Measurements from ENCODE around the gene DPYD. TPM values are rescaled to one million over a fixed set of nuclear protein-coding genes. Genes with fewer than 3 reads are reported as not detected.
"Not testable (repeated sequence)": the region's sequence is repeated elsewhere in the genome, so short reads cannot be mapped to it uniquely, and the experiment has no call there.

DPYD gene
- total RNA-seq, 1 donor from 2014 or later, result 5.9 TPM

DNA sequence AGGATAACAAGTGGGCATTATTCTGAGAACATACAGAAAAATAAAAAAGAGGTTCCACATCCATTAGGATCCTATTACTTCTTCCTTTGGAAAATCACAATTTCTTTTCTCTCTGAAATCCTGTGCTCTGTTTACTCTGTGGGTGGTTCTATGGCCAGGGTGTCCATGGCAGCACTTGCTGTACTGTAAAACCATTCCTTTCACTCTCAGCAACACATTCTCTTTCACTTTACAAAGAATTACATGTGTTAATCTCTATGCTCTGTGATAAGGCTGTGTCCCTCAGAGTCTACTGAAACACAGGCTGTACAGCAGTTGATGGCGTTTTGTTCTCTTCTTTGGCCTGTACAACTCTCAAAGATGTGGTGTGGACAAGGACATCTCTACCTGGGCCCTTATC, 675.2 kb downstream of the DPYD start:
- DNase-seq (ENCODE audit: low read depth, low spot score), result no peak
- H3K4me1 Mint-ChIP-seq, result no peaks in the 10 kb centered on the region
- TF ChIP-seq CTCF (conservative IDR thresholded peaks at IDR 0.05), result no peak
- peaks cover 3% of the 10 kb centered on the region for H3K9me3 Mint-ChIP-seq
- H3K36me3 Mint-ChIP-seq (ENCODE audit: low read depth), result peaks cover 6% of the 10 kb centered on the region
- no peak overlapping the region for H3K4me3 Mint-ChIP-seq
- H3K27ac Mint-ChIP-seq (ENCODE audit: unreplicated experiment), result no peak overlapping the region
- H3K27me3 Mint-ChIP-seq (ENCODE audit: low read depth), result no peaks in the 10 kb centered on the region

GRCh38 chr1:97245026-97245425, 675.8 kb downstream of the DPYD start:
- peaks cover 6% of the 10 kb centered on the region for H3K36me3 Mint-ChIP-seq (ENCODE audit: low read depth)
- no peak for TF ChIP-seq CTCF (conservative IDR thresholded peaks at IDR 0.05)
- DNase-seq (ENCODE audit: low read depth, low spot score), result no peak
- peaks cover 3% of the 10 kb centered on the region for H3K9me3 Mint-ChIP-seq
- no peaks in the 10 kb centered on the region for H3K27me3 Mint-ChIP-seq (ENCODE audit: low read depth)
- H3K27ac Mint-ChIP-seq (ENCODE audit: unreplicated experiment), result no peak overlapping the region
- H3K4me1 Mint-ChIP-seq, result no peaks in the 10 kb centered on the region
- H3K4me3 Mint-ChIP-seq, result no peak overlapping the region

GRCh38 chr1:97243973-97244560, 676.8 kb downstream of the DPYD start:
- Mint-ChIP-seq H3K4me1 (no peaks in the 10 kb centered on the region), H3K4me3 (no peak overlapping the region), H3K27ac (ENCODE audit: unreplicated experiment) (no peak overlapping the region), H3K27me3 (ENCODE audit: low read depth) (no peaks in the 10 kb centered on the region), H3K9me3 (peaks cover 3% of the 10 kb centered on the region), H3K36me3 (ENCODE audit: low read depth) (peaks cover 4% of the 10 kb centered on the region)
- TF ChIP-seq CTCF (conservative IDR thresholded peaks at IDR 0.05), result peak; percentile 73
- no peak for DNase-seq (ENCODE audit: low read depth, low spot score)

DNA sequence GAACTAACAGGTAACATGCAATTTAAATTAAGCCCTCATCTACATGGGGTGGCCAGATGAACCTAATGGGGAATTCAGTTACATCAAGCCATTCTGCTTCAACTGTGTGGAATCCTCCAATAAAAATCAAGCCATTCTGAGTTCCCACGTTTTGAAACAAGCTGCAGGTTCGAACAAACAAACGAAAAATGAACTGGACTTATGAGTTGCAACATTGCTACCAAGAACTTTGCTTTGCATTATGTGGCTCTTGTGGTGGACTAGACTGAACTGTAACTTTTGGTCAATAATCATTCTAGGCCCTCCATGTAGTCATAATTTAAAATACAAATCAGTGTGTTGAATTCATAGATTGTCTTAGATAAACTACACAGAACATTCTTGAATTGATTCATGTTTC, 682.0 kb downstream of the DPYD start:
- H3K27me3 Mint-ChIP-seq (ENCODE audit: low read depth), result no peaks in the 10 kb centered on the region
- DNase-seq (ENCODE audit: low read depth, low spot score), result no peak
- H3K27ac Mint-ChIP-seq (ENCODE audit: unreplicated experiment), result no peak overlapping the region
- TF ChIP-seq CTCF (conservative IDR thresholded peaks at IDR 0.05), result no peak
- peaks cover under 1% of the 10 kb centered on the region for H3K9me3 Mint-ChIP-seq
- H3K4me3 Mint-ChIP-seq, result no peak overlapping the region
- H3K36me3 Mint-ChIP-seq (ENCODE audit: low read depth), result no peaks in the 10 kb centered on the region
- no peaks in the 10 kb centered on the region for H3K4me1 Mint-ChIP-seq

GRCh38 chr1:97231354-97231753, 689.5 kb downstream of the DPYD start:
- H3K9me3 Mint-ChIP-seq; H3K27me3 Mint-ChIP-seq (ENCODE audit: low read depth); DNase-seq (ENCODE audit: low read depth, low spot score); H3K36me3 Mint-ChIP-seq (ENCODE audit: low read depth); H3K4me3 Mint-ChIP-seq; H3K27ac Mint-ChIP-seq (ENCODE audit: unreplicated experiment); H3K4me1 Mint-ChIP-seq: not testable (repeated sequence)

- peaks cover 7% of the 10 kb centered on the region for H3K9me3 Mint-ChIP-seq
- H3K27me3 Mint-ChIP-seq (ENCODE audit: low read depth), result no peaks in the 10 kb centered on the region
- TF ChIP-seq CTCF (conservative IDR thresholded peaks at IDR 0.05), result no peak
Measured at GRCh38 chr1:97212671-97213070, 708.2 kb downstream of the DPYD start.

More at GRCh38 chr1:97212671-97213070, 708.2 kb downstream of the DPYD start:
- no peak overlapping the region for H3K27ac Mint-ChIP-seq (ENCODE audit: unreplicated experiment)
- no peak for DNase-seq (ENCODE audit: low read depth, low spot score)
- no peaks in the 10 kb centered on the region for H3K36me3 Mint-ChIP-seq (ENCODE audit: low read depth)
- H3K4me3 Mint-ChIP-seq, result no peak overlapping the region
- no peaks in the 10 kb centered on the region for H3K4me1 Mint-ChIP-seq
